Measurements from ENCODE around the gene KCNH1. TPM values are rescaled to one million over a fixed set of nuclear protein-coding genes. Genes with fewer than 3 reads are reported as not detected.

Gene KCNH1
- total and polyA plus RNA-seq, 10 of the 15 experiments (the other 5 are each of a cell fraction or from before 2014, with no cell fraction given), result 0.02 to 0.04 (median 0.04) TPM; not detected in 7

DNA sequence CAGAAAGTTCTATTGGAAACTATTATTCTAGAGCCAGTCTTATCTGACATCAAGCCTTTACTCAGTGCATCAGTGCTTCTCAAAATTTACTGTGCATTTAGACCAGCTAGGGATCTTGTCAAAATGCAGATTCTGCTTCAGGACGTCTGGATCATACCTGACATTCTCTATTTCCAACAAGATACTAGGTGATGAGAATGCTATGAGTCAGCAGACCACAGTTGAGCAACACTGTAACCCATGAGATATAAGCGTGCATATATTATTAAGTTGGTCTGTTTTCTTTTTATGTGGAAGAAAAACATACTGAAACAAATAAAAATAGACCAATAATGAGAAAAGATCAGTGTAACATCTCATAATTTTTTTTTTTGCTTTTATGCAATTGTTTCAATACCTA, 40.4 kb upstream of the KCNH1 start (continued):
- TF ChIP-seq KLF5 (IDR thresholded peaks at IDR 0.05; ENCODE audit: partially characterized antibody) (no peak), ZSCAN29 (IDR thresholded peaks at IDR 0.05) (no peak), BMI1 (IDR thresholded peaks at IDR 0.05; ENCODE audit: borderline replicate concordance) (no peak), MTA3 (IDR thresholded peaks at IDR 0.05; ENCODE audit: borderline replicate concordance, low read length) (no peak)

DNA sequence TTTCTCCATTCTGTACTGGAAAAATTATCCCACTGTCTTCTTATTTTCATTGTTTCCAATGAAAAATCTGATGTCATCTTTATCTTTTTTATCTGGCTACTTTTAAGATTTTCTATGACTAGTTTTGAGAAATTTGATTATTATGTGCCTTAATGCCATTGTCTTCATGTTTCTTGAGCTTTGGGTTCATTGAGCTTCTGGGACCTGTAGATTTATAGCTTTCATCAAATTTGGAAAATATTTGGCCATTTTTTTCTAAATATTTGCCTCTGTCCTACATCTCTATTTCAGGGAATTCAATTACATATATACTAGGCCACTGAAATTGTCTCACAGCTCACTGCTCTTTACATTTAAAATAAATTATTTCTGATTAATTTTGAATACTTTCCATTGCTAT, 38.7 kb upstream of the KCNH1 start:
- no peak overlapping the region for H3K4me2 ChIP-seq (ENCODE audit: control insufficient read depth, insufficient read depth)
- TF ChIP-seq GABPA (IDR thresholded peaks at IDR 0.05; ENCODE audit: low read depth) (no peak), STAT3 (IDR thresholded peaks at IDR 0.05; ENCODE audit: low read depth, low read length) (no peak), NFYA (IDR thresholded peaks at IDR 0.05; ENCODE audit: borderline replicate concordance, low read depth, low read length) (no peak), YBX1 (IDR thresholded peaks at IDR 0.05) (no peak), CREM (IDR thresholded peaks at IDR 0.05; ENCODE audit: low read depth) (no peak), RAD51 (IDR thresholded peaks at IDR 0.05) (no peak), POU2F2 (IDR thresholded peaks at IDR 0.05; ENCODE audit: borderline replicate concordance, low read depth, low read length) (no peak), IKZF1 (conservative IDR thresholded peaks at IDR 0.05) (no peak), SMARCA5 (IDR thresholded peaks at IDR 0.05) (no peak), YY1 (IDR thresholded peaks at IDR 0.05; ENCODE audit: low read depth, low read length) (no peak), RUNX3 (IDR thresholded peaks at IDR 0.05; ENCODE audit: low read length) (no peak), NR2C2 (IDR thresholded peaks at IDR 0.05; ENCODE audit: borderline replicate concordance, control insufficient read depth, insufficient read length, low read depth) (no peak), RFX5 (IDR thresholded peaks at IDR 0.05; ENCODE audit: low read depth, low read length) (no peak), NFYB (IDR thresholded peaks at IDR 0.05; ENCODE audit: insufficient read depth, low read depth, low read length) (no peak), LARP7 (IDR thresholded peaks at IDR 0.05) (no peak)
- TF ChIP-seq, protein P1, sequence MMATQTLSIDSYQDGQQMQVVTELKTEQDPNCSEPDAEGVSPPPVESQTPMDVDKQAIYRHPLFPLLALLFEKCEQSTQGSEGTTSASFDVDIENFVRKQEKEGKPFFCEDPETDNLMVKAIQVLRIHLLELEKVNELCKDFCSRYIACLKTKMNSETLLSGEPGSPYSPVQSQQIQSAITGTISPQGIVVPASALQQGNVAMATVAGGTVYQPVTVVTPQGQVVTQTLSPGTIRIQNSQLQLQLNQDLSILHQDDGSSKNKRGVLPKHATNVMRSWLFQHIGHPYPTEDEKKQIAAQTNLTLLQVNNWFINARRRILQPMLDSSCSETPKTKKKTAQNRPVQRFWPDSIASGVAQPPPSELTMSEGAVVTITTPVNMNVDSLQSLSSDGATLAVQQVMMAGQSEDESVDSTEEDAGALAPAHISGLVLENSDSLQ (IDR thresholded peaks at IDR 0.05), result no peak
- TF ChIP-seq, protein P2, sequence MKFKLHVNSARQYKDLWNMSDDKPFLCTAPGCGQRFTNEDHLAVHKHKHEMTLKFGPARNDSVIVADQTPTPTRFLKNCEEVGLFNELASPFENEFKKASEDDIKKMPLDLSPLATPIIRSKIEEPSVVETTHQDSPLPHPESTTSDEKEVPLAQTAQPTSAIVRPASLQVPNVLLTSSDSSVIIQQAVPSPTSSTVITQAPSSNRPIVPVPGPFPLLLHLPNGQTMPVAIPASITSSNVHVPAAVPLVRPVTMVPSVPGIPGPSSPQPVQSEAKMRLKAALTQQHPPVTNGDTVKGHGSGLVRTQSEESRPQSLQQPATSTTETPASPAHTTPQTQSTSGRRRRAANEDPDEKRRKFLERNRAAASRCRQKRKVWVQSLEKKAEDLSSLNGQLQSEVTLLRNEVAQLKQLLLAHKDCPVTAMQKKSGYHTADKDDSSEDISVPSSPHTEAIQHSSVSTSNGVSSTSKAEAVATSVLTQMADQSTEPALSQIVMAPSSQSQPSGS (IDR thresholded peaks at IDR 0.05; ENCODE audit: low read length), result no peak
- TF ChIP-seq, protein P3, sequence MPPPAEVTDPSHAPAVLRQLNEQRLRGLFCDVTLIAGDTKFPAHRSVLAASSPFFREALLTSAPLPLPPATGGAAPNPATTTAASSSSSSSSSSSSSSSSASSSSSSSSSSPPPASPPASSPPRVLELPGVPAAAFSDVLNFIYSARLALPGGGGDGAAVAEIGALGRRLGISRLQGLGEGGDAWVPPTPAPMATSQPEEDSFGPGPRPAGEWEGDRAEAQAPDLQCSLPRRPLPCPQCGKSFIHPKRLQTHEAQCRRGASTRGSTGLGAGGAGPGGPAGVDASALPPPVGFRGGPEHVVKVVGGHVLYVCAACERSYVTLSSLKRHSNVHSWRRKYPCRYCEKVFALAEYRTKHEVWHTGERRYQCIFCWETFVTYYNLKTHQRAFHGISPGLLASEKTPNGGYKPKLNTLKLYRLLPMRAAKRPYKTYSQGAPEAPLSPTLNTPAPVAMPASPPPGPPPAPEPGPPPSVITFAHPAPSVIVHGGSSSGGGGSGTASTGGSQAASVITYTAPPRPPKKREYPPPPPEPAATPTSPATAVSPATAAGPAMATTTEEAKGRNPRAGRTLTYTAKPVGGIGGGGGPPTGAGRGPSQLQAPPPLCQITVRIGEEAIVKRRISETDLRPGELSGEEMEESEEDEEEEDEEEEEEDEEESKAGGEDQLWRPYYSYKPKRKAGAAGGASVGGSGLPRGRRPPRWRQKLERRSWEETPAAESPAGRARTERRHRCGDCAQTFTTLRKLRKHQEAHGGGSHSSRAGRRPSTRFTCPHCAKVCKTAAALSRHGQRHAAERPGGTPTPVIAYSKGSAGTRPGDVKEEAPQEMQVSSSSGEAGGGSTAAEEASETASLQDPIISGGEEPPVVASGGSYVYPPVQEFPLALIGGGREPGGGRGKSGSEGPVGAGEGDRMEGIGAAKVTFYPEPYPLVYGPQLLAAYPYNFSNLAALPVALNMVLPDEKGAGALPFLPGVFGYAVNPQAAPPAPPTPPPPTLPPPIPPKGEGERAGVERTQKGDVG (CRISPR knock-in tag; IDR thresholded peaks at IDR 0.05), result no peak
- H3K36me3 ChIP-seq (ENCODE audit: control insufficient read depth in 2 of 2, insufficient read depth in 2 of 2, low read length in 1 of 2), result no peaks in the 10 kb centered on the region
- peaks cover 3% of the 10 kb centered on the region; the same call in 2 of the 3 replicates for H3K9me3 ChIP-seq (replicated peaks; ENCODE audit: control insufficient read depth, insufficient read depth, low read length)
- in situ Hi-C loops (cut with MboI) (no loop called here), intact Hi-C loops (cut with micrococcal nuclease; ENCODE audit: unreplicated experiment) (no loop called here)
- H3K27me3 ChIP-seq (replicated peaks in 1 of 2; ENCODE audit: control insufficient read depth in 2 of 2, insufficient read depth in 2 of 2, low read length in 1 of 2), result no peaks in the 10 kb centered on the region
- POLR2A ChIA-PET, result no interaction called here
- no peaks in the 10 kb centered on the region for H3K79me2 ChIP-seq (ENCODE audit: control insufficient read depth, insufficient read depth, low read length)
- H4K20me1 ChIP-seq (ENCODE audit: control insufficient read depth, insufficient read depth), result no peaks in the 10 kb centered on the region
- ATAC-seq, result no peak
- no peak for FAIRE-seq
- no peak overlapping the region for H3K9ac ChIP-seq (ENCODE audit: control insufficient read depth, insufficient read depth, low read length)
- SMC1A ChIA-PET (ENCODE audit: uncharacterized antibody, unreplicated experiment), result interaction anchor here (1.2 kb wide), 1 partner anchor 11 kb away, joined by 4 read pairs; no protein-coding TSS in a partner anchor
- no TSS peak for BruUV-seq (replicated peaks)
- no peak for DNase-seq (ENCODE audit: low read depth, low spot score)
- H3K4me1 ChIP-seq (ENCODE audit: control insufficient read depth, insufficient read depth, low read length), result no peaks in the 10 kb centered on the region
- no peak overlapping the region for H2AFZ ChIP-seq (ENCODE audit: control insufficient read depth, low read depth, low read length)
- CTCF ChIA-PET, result no interaction called here
- H3K27ac ChIP-seq (ENCODE audit: control insufficient read depth, insufficient read depth), result no peak overlapping the region
- RAD21 ChIA-PET (ENCODE audit: unreplicated experiment), result no interaction called here
- H3K4me3 ChIP-seq, result no peak overlapping the region

Data from GM12878 (cell line).